Loucy (cell line): Measurements from ENCODE around the gene PLEKHA5.

Experiments
- H2AFZ ChIP-seq: fragments of 200-600 bp; sonication (generic); 2 replicates; pipeline ENCODE4 v1.6.0; 2016; ENCODE audit warnings: antibody characterized with exemption, mild to moderate bottlenecking, low read length, moderate library complexity
- H3F3A ChIP-seq: fragments of 200-600 bp; 2 replicates; pipeline ENCODE4 v1.6.0; 2016; ENCODE audit warnings: antibody characterized with exemption, low read depth, mild to moderate bottlenecking
- H3K27me3 ChIP-seq: fragments of 200-600 bp; sonication (generic); 2 replicates; pipeline ENCODE4 v1.6.1; 2014; ENCODE audit warnings: low read length, mild to moderate bottlenecking; ENCODE audit not compliant: insufficient read depth, poor library complexity, severe bottlenecking
- H3K36me3 ChIP-seq: fragments of 200-600 bp; sonication (generic); 2 replicates; pipeline ENCODE4 v1.6.1; 2016; ENCODE audit warnings: low read length; ENCODE audit not compliant: insufficient read depth
- H3K4me1 ChIP-seq: fragments of 200-600 bp; sonication (generic); 2 replicates; pipeline ENCODE4 v1.5.1; 2014; ENCODE audit warnings: low read length, mild to moderate bottlenecking; ENCODE audit not compliant: insufficient read depth, poor library complexity, severe bottlenecking
- H3K4me2 ChIP-seq: fragments of 200-600 bp; sonication (generic); 2 replicates; pipeline ENCODE4 v1.6.0; 2014; ENCODE audit warnings: antibody characterized with exemption, low read length, low read depth, mild to moderate bottlenecking; ENCODE audit not compliant: poor library complexity, severe bottlenecking
- H3K4me3 ChIP-seq: fragments of 200-600 bp; sonication (generic); 2 replicates; pipeline ENCODE4 v1.5.1; 2014; ENCODE audit warnings: low read length, mild to moderate bottlenecking, mixed read lengths; ENCODE audit not compliant: poor library complexity, severe bottlenecking
- H3K79me2 ChIP-seq: fragments of 200-600 bp; sonication (generic); 2 replicates; pipeline ENCODE4 v1.6.1; 2014; ENCODE audit warnings: low read length; ENCODE audit not compliant: insufficient read depth
- H3K9ac ChIP-seq: fragments of 200-600 bp; sonication (generic); 2 replicates; pipeline ENCODE4 v1.6.0; 2014; ENCODE audit warnings: mild to moderate bottlenecking, low read depth, low read length, moderate library complexity; ENCODE audit not compliant: poor library complexity, severe bottlenecking
- H3K9me2 ChIP-seq: fragments of 200-600 bp; sonication (generic); replicated peaks from 2 replicates; pipeline ENCODE4 v1.6.1; 2016; ENCODE audit warnings: low read depth, low read length, mixed read lengths
- H3K9me3 ChIP-seq: fragments of 200-600 bp; sonication (generic); 2 replicates; pipeline ENCODE4 v1.6.1; 2014; ENCODE audit warnings: mild to moderate bottlenecking, antibody characterized with exemption, low read length, low read depth; ENCODE audit not compliant: insufficient read depth
- H4K20me1 ChIP-seq: fragments of 200-600 bp; sonication (generic); 2 replicates; pipeline ENCODE4 v1.6.0; 2014; ENCODE audit warnings: antibody characterized with exemption, low read length, mild to moderate bottlenecking; ENCODE audit not compliant: insufficient read depth, poor library complexity, severe bottlenecking
- CTCF ChIP-seq: fragments of 200-600 bp; sonication (generic); conservative IDR thresholded peaks from 2 replicates; pipeline ENCODE4 v1.5.1; 2014; ENCODE audit warnings: mild to moderate bottlenecking, antibody characterized with exemption, low read length
- EZH2phosphoT487 ChIP-seq: fragments of 200-600 bp; IDR thresholded peaks from 2 replicates; pipeline ENCODE4 v1.6.1; 2018; ENCODE audit warnings: antibody characterized with exemption, mild to moderate bottlenecking, moderate library complexity, borderline replicate concordance

The PLEKHA5 gene

GRCh38 chr12:19306366-19306765 is 176.8 kb downstream of the PLEKHA5 start:
- Histone ChIP-seq H3K4me2 (no peak overlapping the region), H2AFZ (no peak overlapping the region), H3K79me2 (no peaks in the 10 kb centered on the region), H3F3A (no peaks in the 10 kb centered on the region), H4K20me1 (no peaks in the 10 kb centered on the region), H3K4me3 (no peak overlapping the region), H3K9me3 (no peaks in the 10 kb centered on the region), H3K27me3 (no peaks in the 10 kb centered on the region), H3K36me3 (no peaks in the 10 kb centered on the region), H3K9me2 (no peaks in the 10 kb centered on the region), H3K4me1 (no peaks in the 10 kb centered on the region), H3K9ac (no peak overlapping the region)
- TF ChIP-seq EZH2phosphoT487 (no peak), CTCF (no peak)

- Histone ChIP-seq H2AFZ (no peak overlapping the region), H3K9ac (no peak overlapping the region), H3K9me3 (no peaks in the 10 kb centered on the region), H4K20me1 (no peaks in the 10 kb centered on the region), H3K9me2 (no peaks in the 10 kb centered on the region), H3K79me2 (no peaks in the 10 kb centered on the region), H3K4me2 (no peak overlapping the region), H3K4me3 (no peak overlapping the region), H3K4me1 (no peaks in the 10 kb centered on the region), H3F3A (no peaks in the 10 kb centered on the region), H3K36me3 (no peaks in the 10 kb centered on the region), H3K27me3 (no peaks in the 10 kb centered on the region)
- TF ChIP-seq EZH2phosphoT487: no peak
- no peak for TF ChIP-seq CTCF
These were observed 177.9 kb downstream of the PLEKHA5 start for GRCh38 chr12:19307451-19307850.

GRCh38 chr12:19311165-19311564 is 181.6 kb downstream of the PLEKHA5 start:
- no peaks in the 10 kb centered on the region for H3K9me3 ChIP-seq
- H3K4me1 ChIP-seq: no peaks in the 10 kb centered on the region
- no peak overlapping the region for H3K4me3 ChIP-seq
- no peaks in the 10 kb centered on the region for H3K36me3 ChIP-seq
- H3K79me2 ChIP-seq: no peaks in the 10 kb centered on the region
- H3K9ac ChIP-seq: no peak overlapping the region
- H3F3A ChIP-seq: no peaks in the 10 kb centered on the region
- TF ChIP-seq CTCF (no peak), EZH2phosphoT487 (no peak)
- H3K4me2 ChIP-seq: no peak overlapping the region
- no peaks in the 10 kb centered on the region for H4K20me1 ChIP-seq
- no peak overlapping the region for H2AFZ ChIP-seq
- no peaks in the 10 kb centered on the region for H3K27me3 ChIP-seq
- no peaks in the 10 kb centered on the region for H3K9me2 ChIP-seq
